Measurements from ENCODE around the gene KIF3C.
"Not testable (repeated sequence)": the region's sequence is repeated elsewhere in the genome, so short reads cannot be mapped to it uniquely, and the experiment has no call there.

- not testable (repeated sequence) for TF ChIP-seq CTCF (conservative IDR thresholded peaks at IDR 0.05; ENCODE audit: low read depth, low read length); EZH2 (IDR thresholded peaks at IDR 0.05; ENCODE audit: borderline replicate concordance, low read depth, low read length, poor library complexity, severe bottlenecking)
Observed at GRCh38 chr2:25915944-25916772, 66.1 kb downstream of the KIF3C start.
